ENCODE results near the gene SYNGR3. TPM values are rescaled to one million over a fixed set of nuclear protein-coding genes. Genes with fewer than 3 reads are reported as not detected.

Gene SYNGR3
- total and polyA plus RNA-seq, 2 of the 13 experiments (the other 11 are each of a cell fraction or from before 2014, with no cell fraction given), result 0.97 to 5.7 TPM

DNA sequence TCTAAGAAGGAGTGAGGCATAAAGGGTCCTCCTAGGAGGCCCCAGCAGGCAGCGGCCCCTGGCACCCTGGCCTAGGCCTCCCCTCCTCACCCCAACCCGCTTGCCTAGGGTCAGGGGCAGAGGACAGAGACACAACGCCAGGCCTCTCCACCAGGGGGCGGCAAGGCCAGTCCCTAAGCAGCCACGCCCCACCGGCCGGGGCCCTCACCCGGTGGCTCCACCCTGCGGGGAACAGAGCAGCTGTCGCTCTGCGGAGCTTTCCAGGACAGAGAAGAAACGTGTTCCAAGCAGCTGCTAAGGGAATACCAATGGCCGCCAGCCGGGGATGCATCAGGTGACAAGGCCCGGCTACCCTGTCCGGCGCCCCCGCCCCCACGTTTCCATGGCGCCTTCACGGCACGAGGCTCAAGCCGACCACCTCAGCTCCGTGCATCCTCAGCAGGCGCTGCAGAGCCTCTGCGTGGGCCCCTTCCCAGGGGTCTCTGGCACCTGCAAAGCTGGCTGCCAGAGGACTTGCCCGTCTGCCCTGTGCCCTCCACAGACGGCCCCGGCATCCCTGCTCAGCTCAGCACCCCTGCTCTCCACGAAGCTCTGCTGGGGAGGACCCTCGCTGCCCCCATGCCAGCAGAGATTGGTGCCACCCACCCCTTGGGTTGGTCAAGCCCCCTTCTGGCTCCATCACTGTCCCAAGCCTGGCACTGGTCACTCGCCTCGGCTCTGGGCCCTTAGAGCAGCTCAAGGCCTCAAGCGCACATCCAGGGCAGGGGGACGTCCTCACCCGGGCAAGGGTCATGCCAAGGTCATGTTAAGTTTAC, 14.3 kb downstream of the SYNGR3 start (continued):
- TF ChIP-seq, protein P1, sequence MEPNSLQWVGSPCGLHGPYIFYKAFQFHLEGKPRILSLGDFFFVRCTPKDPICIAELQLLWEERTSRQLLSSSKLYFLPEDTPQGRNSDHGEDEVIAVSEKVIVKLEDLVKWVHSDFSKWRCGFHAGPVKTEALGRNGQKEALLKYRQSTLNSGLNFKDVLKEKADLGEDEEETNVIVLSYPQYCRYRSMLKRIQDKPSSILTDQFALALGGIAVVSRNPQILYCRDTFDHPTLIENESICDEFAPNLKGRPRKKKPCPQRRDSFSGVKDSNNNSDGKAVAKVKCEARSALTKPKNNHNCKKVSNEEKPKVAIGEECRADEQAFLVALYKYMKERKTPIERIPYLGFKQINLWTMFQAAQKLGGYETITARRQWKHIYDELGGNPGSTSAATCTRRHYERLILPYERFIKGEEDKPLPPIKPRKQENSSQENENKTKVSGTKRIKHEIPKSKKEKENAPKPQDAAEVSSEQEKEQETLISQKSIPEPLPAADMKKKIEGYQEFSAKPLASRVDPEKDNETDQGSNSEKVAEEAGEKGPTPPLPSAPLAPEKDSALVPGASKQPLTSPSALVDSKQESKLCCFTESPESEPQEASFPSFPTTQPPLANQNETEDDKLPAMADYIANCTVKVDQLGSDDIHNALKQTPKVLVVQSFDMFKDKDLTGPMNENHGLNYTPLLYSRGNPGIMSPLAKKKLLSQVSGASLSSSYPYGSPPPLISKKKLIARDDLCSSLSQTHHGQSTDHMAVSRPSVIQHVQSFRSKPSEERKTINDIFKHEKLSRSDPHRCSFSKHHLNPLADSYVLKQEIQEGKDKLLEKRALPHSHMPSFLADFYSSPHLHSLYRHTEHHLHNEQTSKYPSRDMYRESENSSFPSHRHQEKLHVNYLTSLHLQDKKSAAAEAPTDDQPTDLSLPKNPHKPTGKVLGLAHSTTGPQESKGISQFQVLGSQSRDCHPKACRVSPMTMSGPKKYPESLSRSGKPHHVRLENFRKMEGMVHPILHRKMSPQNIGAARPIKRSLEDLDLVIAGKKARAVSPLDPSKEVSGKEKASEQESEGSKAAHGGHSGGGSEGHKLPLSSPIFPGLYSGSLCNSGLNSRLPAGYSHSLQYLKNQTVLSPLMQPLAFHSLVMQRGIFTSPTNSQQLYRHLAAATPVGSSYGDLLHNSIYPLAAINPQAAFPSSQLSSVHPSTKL (CRISPR knock-in tag; IDR thresholded peaks at IDR 0.05), result peak; percentile 41; the same call in 1 of the 2 replicates
- TF ChIP-seq TOPORS (CRISPR knock-in tag; IDR thresholded peaks at IDR 0.05) (no peak), ZNF256 (CRISPR knock-in tag; conservative IDR thresholded peaks at IDR 0.05) (no peak), ZKSCAN8 (CRISPR knock-in tag; IDR thresholded peaks at IDR 0.05; ENCODE audit: borderline replicate concordance) (peak; percentile 68; the same call in 1 of the 2 replicates), SMYD3 (CRISPR knock-in tag; IDR thresholded peaks at IDR 0.05) (no peak), STAG1 (CRISPR knock-in tag; IDR thresholded peaks at IDR 0.05) (peak; percentile 71), ZNF232 (CRISPR knock-in tag; IDR thresholded peaks at IDR 0.05; ENCODE audit: borderline replicate concordance) (peak; percentile 20; the same call in 1 of the 2 replicates), ZNF331 (CRISPR knock-in tag; IDR thresholded peaks at IDR 0.05) (peak; percentile 69), ZNF792 (CRISPR knock-in tag; IDR thresholded peaks at IDR 0.05) (no peak), EZH2 (conservative IDR thresholded peaks at IDR 0.05; ENCODE audit: low read depth, low read length) (no peak), ZBTB3 (CRISPR knock-in tag; IDR thresholded peaks at IDR 0.05; ENCODE audit: borderline replicate concordance, low read depth) (no peak), NFKB2 (CRISPR knock-in tag; IDR thresholded peaks at IDR 0.05; ENCODE audit: borderline replicate concordance) (peak; percentile 55; the same call in 1 of the 2 replicates), ZNF598 (CRISPR knock-in tag; IDR thresholded peaks at IDR 0.05; ENCODE audit: borderline replicate concordance) (peak; percentile 46; the same call in 1 of the 2 replicates), ZNF75D (CRISPR knock-in tag; IDR thresholded peaks at IDR 0.05; ENCODE audit: borderline replicate concordance) (no peak), SPEN (CRISPR knock-in tag; IDR thresholded peaks at IDR 0.05; ENCODE audit: low read depth) (peak; percentile 49; the same call in 1 of the 2 replicates)
- TF ChIP-seq, protein P2, sequence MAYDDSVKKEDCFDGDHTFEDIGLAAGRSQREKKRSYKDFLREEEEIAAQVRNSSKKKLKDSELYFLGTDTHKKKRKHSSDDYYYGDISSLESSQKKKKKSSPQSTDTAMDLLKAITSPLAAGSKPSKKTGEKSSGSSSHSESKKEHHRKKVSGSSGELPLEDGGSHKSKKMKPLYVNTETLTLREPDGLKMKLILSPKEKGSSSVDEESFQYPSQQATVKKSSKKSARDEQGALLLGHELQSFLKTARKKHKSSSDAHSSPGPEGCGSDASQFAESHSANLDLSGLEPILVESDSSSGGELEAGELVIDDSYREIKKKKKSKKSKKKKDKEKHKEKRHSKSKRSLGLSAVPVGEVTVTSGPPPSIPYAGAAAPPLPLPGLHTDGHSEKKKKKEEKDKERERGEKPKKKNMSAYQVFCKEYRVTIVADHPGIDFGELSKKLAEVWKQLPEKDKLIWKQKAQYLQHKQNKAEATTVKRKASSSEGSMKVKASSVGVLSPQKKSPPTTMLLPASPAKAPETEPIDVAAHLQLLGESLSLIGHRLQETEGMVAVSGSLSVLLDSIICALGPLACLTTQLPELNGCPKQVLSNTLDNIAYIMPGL (CRISPR knock-in tag; IDR thresholded peaks at IDR 0.05; ENCODE audit: borderline replicate concordance in 1 of 2, low read depth in 1 of 2), result peak; percentile 87 to 96
- TF ChIP-seq, protein P3, sequence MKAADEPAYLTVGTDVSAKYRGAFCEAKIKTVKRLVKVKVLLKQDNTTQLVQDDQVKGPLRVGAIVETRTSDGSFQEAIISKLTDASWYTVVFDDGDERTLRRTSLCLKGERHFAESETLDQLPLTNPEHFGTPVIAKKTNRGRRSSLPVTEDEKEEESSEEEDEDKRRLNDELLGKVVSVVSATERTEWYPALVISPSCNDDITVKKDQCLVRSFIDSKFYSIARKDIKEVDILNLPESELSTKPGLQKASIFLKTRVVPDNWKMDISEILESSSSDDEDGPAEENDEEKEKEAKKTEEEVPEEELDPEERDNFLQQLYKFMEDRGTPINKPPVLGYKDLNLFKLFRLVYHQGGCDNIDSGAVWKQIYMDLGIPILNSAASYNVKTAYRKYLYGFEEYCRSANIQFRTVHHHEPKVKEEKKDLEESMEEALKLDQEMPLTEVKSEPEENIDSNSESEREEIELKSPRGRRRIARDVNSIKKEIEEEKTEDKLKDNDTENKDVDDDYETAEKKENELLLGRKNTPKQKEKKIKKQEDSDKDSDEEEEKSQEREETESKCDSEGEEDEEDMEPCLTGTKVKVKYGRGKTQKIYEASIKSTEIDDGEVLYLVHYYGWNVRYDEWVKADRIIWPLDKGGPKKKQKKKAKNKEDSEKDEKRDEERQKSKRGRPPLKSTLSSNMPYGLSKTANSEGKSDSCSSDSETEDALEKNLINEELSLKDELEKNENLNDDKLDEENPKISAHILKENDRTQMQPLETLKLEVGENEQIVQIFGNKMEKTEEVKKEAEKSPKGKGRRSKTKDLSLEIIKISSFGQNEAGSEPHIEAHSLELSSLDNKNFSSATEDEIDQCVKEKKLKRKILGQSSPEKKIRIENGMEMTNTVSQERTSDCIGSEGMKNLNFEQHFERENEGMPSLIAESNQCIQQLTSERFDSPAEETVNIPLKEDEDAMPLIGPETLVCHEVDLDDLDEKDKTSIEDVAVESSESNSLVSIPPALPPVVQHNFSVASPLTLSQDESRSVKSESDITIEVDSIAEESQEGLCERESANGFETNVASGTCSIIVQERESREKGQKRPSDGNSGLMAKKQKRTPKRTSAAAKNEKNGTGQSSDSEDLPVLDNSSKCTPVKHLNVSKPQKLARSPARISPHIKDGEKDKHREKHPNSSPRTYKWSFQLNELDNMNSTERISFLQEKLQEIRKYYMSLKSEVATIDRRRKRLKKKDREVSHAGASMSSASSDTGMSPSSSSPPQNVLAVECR (CRISPR knock-in tag; IDR thresholded peaks at IDR 0.05; ENCODE audit: borderline replicate concordance), result peak; percentile 80

Measured in HepG2 (cell line).